IMR-90 (cell line): ENCODE data around the gene SEC61B. TPM values are rescaled to one million over a fixed set of nuclear protein-coding genes. Genes with fewer than 3 reads are reported as not detected.

ENCODE experiments used
- ATAC-seq: fragments of 200-7000 bp; cut with Tn5 transposase; 2 replicates; pipeline ENCODE4 v1.9.1; 2020; ENCODE audit warnings: low read depth, mild to moderate bottlenecking, moderate library complexity
- BruUV-seq: library from RNA; stranded (reverse); fragments of 400-500 nt; replicated peaks from 2 replicates; lab custom pipeline; 2021; lab: Mats Ljungman, UMichigan
- CTCF ChIA-PET: fragments of 300-600 bp; formaldehyde crosslinking; extraction: SDS; loops from one replicate; lab custom pipeline; 2021; ENCODE audit warnings: antibody characterized with exemption; lab: Yijun Ruan, JAX
- POLR2A ChIA-PET: fragments of 300-600 bp; sonication (Branson Sonifier 250); formaldehyde crosslinking; loops from one replicate; lab custom pipeline; 2022; ENCODE audit warnings: antibody characterized with exemption; ENCODE audit not compliant: unreplicated experiment; lab: Charles Lee
- DNase-seq: peaks from one replicate; pipeline ENCODE4 v3.0.0; 2013
- H2AFZ ChIP-seq: replicated peaks from 2 replicates; pipeline ENCODE3; 2013; ENCODE audit warnings: low read length, mild to moderate bottlenecking; ENCODE audit not compliant: poor library complexity
- H2AK5ac ChIP-seq: 2 replicates; pipeline ENCODE4 v1.6.1; 2013; ENCODE audit warnings: low read depth, low read length, inconsistent platforms
- H2AK9ac ChIP-seq: replicated peaks from 2 replicates; pipeline ENCODE3; 2013; ENCODE audit warnings: mild to moderate bottlenecking, low read depth, low read length, moderate library complexity; ENCODE audit not compliant: poor library complexity
- H2BK120ac ChIP-seq: 2 replicates; pipeline ENCODE4 v1.6.1; 2013; ENCODE audit warnings: low read depth, low read length, inconsistent platforms
- H2BK15ac ChIP-seq: 3 replicates; pipeline ENCODE4 v1.6.1; 2013; ENCODE audit warnings: low read depth, low read length, inconsistent platforms
- H2BK20ac ChIP-seq: 2 replicates; pipeline ENCODE4 v1.6.1; 2013; ENCODE audit warnings: low read depth, mild to moderate bottlenecking, inconsistent platforms, low read length, moderate library complexity
- H2BK5ac ChIP-seq: 2 replicates; pipeline ENCODE4 v1.6.1; 2013; ENCODE audit warnings: mild to moderate bottlenecking, low read depth, low read length, inconsistent platforms; ENCODE audit not compliant: poor library complexity, severe bottlenecking
- H3K14ac ChIP-seq: replicated peaks from 2 replicates; pipeline ENCODE4 v1.6.1; 2013; ENCODE audit warnings: low read depth, low read length, inconsistent platforms
- H3K18ac ChIP-seq: 2 replicates; pipeline ENCODE4 v1.6.1; 2013; ENCODE audit warnings: low read depth, low read length, control low read depth
- H3K23ac ChIP-seq: 2 replicates; pipeline ENCODE4 v1.6.1; 2013; ENCODE audit warnings: low read depth, low read length, inconsistent platforms
- H3K27ac ChIP-seq: 2 replicates; pipeline ENCODE4 v1.5.1; 2013; ENCODE audit warnings: mild to moderate bottlenecking, control low read depth, low read length; ENCODE audit not compliant: insufficient read depth
- H3K27me3 ChIP-seq: 2 replicates; pipeline ENCODE4 v1.6.1; 2013; ENCODE audit warnings: low read length; ENCODE audit not compliant: control insufficient read depth, insufficient read depth
- H3K36me3 ChIP-seq: 2 replicates; pipeline ENCODE4 v1.6.1; 2013; ENCODE audit warnings: low read length, mixed read lengths; ENCODE audit not compliant: control insufficient read depth, insufficient read depth
- H3K4ac ChIP-seq: 2 replicates; pipeline ENCODE4 v1.6.1; 2013; ENCODE audit warnings: low read depth, low read length, inconsistent platforms
- H3K4me1 ChIP-seq: 2 replicates; pipeline ENCODE4 v1.6.1; 2013; ENCODE audit warnings: low read length, mixed read lengths; ENCODE audit not compliant: control insufficient read depth, insufficient read depth
- H3K4me2 ChIP-seq: 2 replicates; pipeline ENCODE4 v1.6.1; 2013; ENCODE audit warnings: low read depth, mild to moderate bottlenecking, control low read depth, low read length, moderate library complexity
- H3K4me3 ChIP-seq: 2 replicates; pipeline ENCODE4 v1.5.1; 2013; ENCODE audit warnings: low read depth, mild to moderate bottlenecking, control low read depth, low read length, moderate library complexity; ENCODE audit not compliant: insufficient read depth
- H3K56ac ChIP-seq: 2 replicates; pipeline ENCODE4 v1.6.1; 2013; ENCODE audit warnings: low read length, inconsistent platforms; ENCODE audit not compliant: insufficient read depth; ENCODE audit errors: extremely low read depth
- H3K79me1 ChIP-seq, 2 experiments: 2 replicates each; pipeline ENCODE4 v1.6.1; 2013; ENCODE audit warnings: low read length in 2 of 2, inconsistent platforms in 1 of 2, low read depth in 1 of 2
- H3K9ac ChIP-seq: 2 replicates; pipeline ENCODE4 v1.6.1; 2013; ENCODE audit warnings: low read depth, low read length, control low read depth
- H3K9me1 ChIP-seq: 2 replicates; pipeline ENCODE4 v1.6.1; 2013; ENCODE audit warnings: low read length, inconsistent platforms; ENCODE audit not compliant: insufficient read depth
- H3K9me3 ChIP-seq: 2 replicates; pipeline ENCODE4 v1.6.1; 2013; ENCODE audit warnings: low read length; ENCODE audit not compliant: control insufficient read depth, insufficient read depth
- H4K20me1 ChIP-seq: 2 replicates; pipeline ENCODE4 v1.6.1; 2013; ENCODE audit warnings: low read length, inconsistent platforms; ENCODE audit not compliant: insufficient read depth
- H4K5ac ChIP-seq: 2 replicates; pipeline ENCODE4 v1.6.1; 2013; ENCODE audit warnings: mild to moderate bottlenecking, low read depth, low read length, control low read depth
- H4K8ac ChIP-seq, 2 experiments: 2 replicates each; pipeline ENCODE4 v1.6.1; 2013; ENCODE audit warnings: low read depth in 2 of 2, low read length in 2 of 2, control low read depth in 1 of 2, inconsistent platforms in 1 of 2
- H4K91ac ChIP-seq: 2 replicates; pipeline ENCODE4 v1.6.1; 2013; ENCODE audit warnings: low read depth, low read length, inconsistent platforms; ENCODE audit not compliant: insufficient read depth
- BHLHE40 ChIP-seq: fragments of 150-350 bp; IDR thresholded peaks from 2 replicates; pipeline ENCODE4 v1.6.1; 2016; ENCODE audit warnings: mild to moderate bottlenecking, low read depth, low read length
- CEBPB ChIP-seq: IDR thresholded peaks from 2 replicates; pipeline ENCODE4 v1.6.1; 2012; ENCODE audit warnings: low read depth, low read length, improper control_type of control experiment
- CHD1 ChIP-seq: IDR thresholded peaks from 2 replicates; pipeline ENCODE4 v1.6.1; 2012; ENCODE audit warnings: low read depth, low read length, improper control_type of control experiment
- FOS ChIP-seq: fragments of 150-350 bp; IDR thresholded peaks from 2 replicates; pipeline ENCODE4 v1.6.1; 2016; ENCODE audit warnings: low read depth, low read length
- MAFK ChIP-seq: IDR thresholded peaks from 2 replicates; pipeline ENCODE4 v1.6.1; 2012; ENCODE audit warnings: low read depth, low read length, improper control_type of control experiment
- MAZ ChIP-seq: IDR thresholded peaks from 2 replicates; pipeline ENCODE4 v1.6.1; 2012; ENCODE audit warnings: low read depth, mild to moderate bottlenecking, low read length, improper control_type of control experiment, moderate library complexity, borderline replicate concordance
- MXI1 ChIP-seq: IDR thresholded peaks from 2 replicates; pipeline ENCODE4 v1.6.1; 2012; ENCODE audit warnings: low read depth, mild to moderate bottlenecking, low read length, moderate library complexity, borderline replicate concordance
- NFE2L2 ChIP-seq: fragments of 150-350 bp; IDR thresholded peaks from 2 replicates; pipeline ENCODE4 v1.6.1; 2016; ENCODE audit warnings: low read depth, mild to moderate bottlenecking, low read length
- POLR2A ChIP-seq: IDR thresholded peaks from 2 replicates; pipeline ENCODE4 v1.6.1; 2012; ENCODE audit warnings: mild to moderate bottlenecking, low read depth, low read length
- RAD21 ChIP-seq: IDR thresholded peaks from 2 replicates; pipeline ENCODE4 v1.6.1; 2012; ENCODE audit warnings: low read length, improper control_type of control experiment
- RCOR1 ChIP-seq: IDR thresholded peaks from 2 replicates; pipeline ENCODE4 v1.6.1; 2012; ENCODE audit warnings: mild to moderate bottlenecking, low read length, improper control_type of control experiment; ENCODE audit not compliant: insufficient replicate concordance
- RFX5 ChIP-seq: IDR thresholded peaks from 2 replicates; pipeline ENCODE4 v1.8.0; 2012; ENCODE audit warnings: low read depth, mild to moderate bottlenecking, low read length, moderate library complexity
- SMC3 ChIP-seq: fragments of 150-350 bp; IDR thresholded peaks from 2 replicates; pipeline ENCODE4 v1.6.1; 2016; ENCODE audit warnings: low read depth, mild to moderate bottlenecking, antibody characterized with exemption, low read length, moderate library complexity
- WGBS, 2 experiments: methylation state at CpG; one replicate each; pipeline versions ENCODE4 v1.1.5 to v1.1.7; 2013; ENCODE audit warnings: missing lambda C conversion rate in 2 of 2; ENCODE audit not compliant: insufficient read length in 1 of 2; ENCODE audit errors: extremely low coverage in 2 of 2; 5-methylcytosine and 5-hydroxymethylcytosine counted together
- dilution Hi-C: fragments of 300-500 bp; cut with HindIII; formaldehyde crosslinking; loops from one replicate; pipeline ENCODE4 v1.14.3; 2018; ENCODE audit warnings: low sequenced_read_pairs; ENCODE audit not compliant: unreplicated experiment
- in situ Hi-C: fragments of 300-500 bp; cut with MboI; formaldehyde crosslinking; loops from 3 replicates; pipeline ENCODE4 v1.14.3; 2019; ENCODE audit warnings: low sequenced_read_pairs, inconsistent platforms, mixed read lengths
- intact Hi-C: fragments of 100-400 bp; cut with micrococcal nuclease; formaldehyde crosslinking; loops from 2 replicates; pipeline ENCODE4 v1.10.0; 2022
- polyA plus RNA-seq, 3 experiments: library from polyadenylated mRNA; depleted of rRNA; stranded (reverse); fragments of >200 nt; gene quantifications; 2 replicates each; pipeline ENCODE4 v1.2.3, GENCODE V29; 2012; ENCODE audit warnings: low replicate concordance in 1 of 3
- total RNA-seq: library from RNA; depleted of rRNA; stranded (reverse); fragments of >200 nt; gene quantifications from 2 replicates; pipeline ENCODE4 v1.2.3, GENCODE V29; 2012
- TF ChIP-seq, protein P1 (sequence below): fragments of 150-350 bp; IDR thresholded peaks from 2 replicates; pipeline ENCODE4 v1.6.1; 2016; ENCODE audit warnings: low read depth, mild to moderate bottlenecking, low read length, moderate library complexity, borderline replicate concordance
- TF ChIP-seq, protein P2 (sequence below): conservative IDR thresholded peaks from 2 replicates; pipeline ENCODE4 v1.5.1; 2012; ENCODE audit warnings: mild to moderate bottlenecking, low read depth, low read length, improper control_type of control experiment
- TF ChIP-seq, protein P3 (sequence below): fragments of 150-350 bp; IDR thresholded peaks from 2 replicates; pipeline ENCODE4 v1.6.1; 2017; ENCODE audit warnings: mild to moderate bottlenecking, antibody characterized with exemption, low read length, low read depth

SEC61B gene
- total and polyA plus RNA-seq, 2 of the 4 experiments (the other 2 are of a cell fraction), result 180 to 281 TPM

DNA sequence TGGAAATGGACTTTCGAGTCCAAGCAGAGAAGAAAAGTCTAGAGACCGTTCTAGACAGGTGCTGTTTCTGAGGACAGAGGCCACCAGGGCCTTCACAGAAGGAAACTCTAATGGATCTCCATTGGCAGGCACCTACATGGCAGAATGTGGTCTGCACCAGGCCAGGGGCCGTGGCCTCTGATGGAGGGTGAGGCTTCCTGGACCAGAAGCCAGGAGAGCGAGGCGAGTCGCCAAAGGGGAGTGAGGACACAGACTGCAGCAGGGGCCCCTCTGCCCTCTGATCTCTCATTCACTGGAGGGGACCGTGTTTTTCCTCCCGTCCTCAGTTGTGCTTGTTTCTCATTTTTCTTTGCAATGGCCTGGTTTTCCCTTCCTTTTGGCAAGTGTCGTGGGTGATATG lies 41.4 kb upstream of the SEC61B start:
- no peak overlapping the region for H3K4me3 ChIP-seq
- no peak overlapping the region for H2AFZ ChIP-seq
- H3K23ac ChIP-seq, result no peak overlapping the region
- in situ Hi-C loops (loop anchor here (10.0 to 25.0 kb wide), 4 partner anchors 624 to 1407 kb away; partner anchors contain the start of gene CAVIN4), dilution Hi-C loops (no loop called here), intact Hi-C loops (loop anchor here (5.0 to 10.0 kb wide), 4 partner anchors 84 to 1244 kb away; partner anchors contain the start of gene MSANTD3)
- peaks cover 6% of the 10 kb centered on the region; the same call in 1 of the 2 replicates for H3K9me1 ChIP-seq
- H2BK20ac ChIP-seq, result no peak overlapping the region
- H3K9ac ChIP-seq, result no peak overlapping the region
- no peak overlapping the region for H2AK9ac ChIP-seq
- H3K27ac ChIP-seq, result no peak overlapping the region
- no peak overlapping the region for H3K4ac ChIP-seq
- H3K36me3 ChIP-seq, result no peaks in the 10 kb centered on the region
- no peak overlapping the region for H2BK5ac ChIP-seq
- no peak for ATAC-seq
- H4K5ac ChIP-seq, result no peak overlapping the region
- H3K18ac ChIP-seq, result no peak overlapping the region
- 100% methylated on average over 1 of the region's 9 CpGs; no CpG with 5 or more reads in 1 of the 2 experiments for WGBS, 2 experiments
- no peak overlapping the region for H2AK5ac ChIP-seq
- peaks cover 8% of the 10 kb centered on the region for H3K4me1 ChIP-seq
- no peak overlapping the region for H3K4me2 ChIP-seq
- H4K91ac ChIP-seq, result no peak overlapping the region
- no peak overlapping the region; a peak in 1 of 4 replicates for H4K8ac ChIP-seq
- no peaks in the 10 kb centered on the region for H3K79me1 ChIP-seq
- no peaks in the 10 kb centered on the region for H4K20me1 ChIP-seq
- POLR2A ChIA-PET, result no interaction called here
- H3K14ac ChIP-seq, result no peak overlapping the region
- H3K56ac ChIP-seq, result no peak overlapping the region
- no TSS peak for BruUV-seq
- no peak for TF ChIP-seq RAD21
- TF ChIP-seq, protein P1, sequence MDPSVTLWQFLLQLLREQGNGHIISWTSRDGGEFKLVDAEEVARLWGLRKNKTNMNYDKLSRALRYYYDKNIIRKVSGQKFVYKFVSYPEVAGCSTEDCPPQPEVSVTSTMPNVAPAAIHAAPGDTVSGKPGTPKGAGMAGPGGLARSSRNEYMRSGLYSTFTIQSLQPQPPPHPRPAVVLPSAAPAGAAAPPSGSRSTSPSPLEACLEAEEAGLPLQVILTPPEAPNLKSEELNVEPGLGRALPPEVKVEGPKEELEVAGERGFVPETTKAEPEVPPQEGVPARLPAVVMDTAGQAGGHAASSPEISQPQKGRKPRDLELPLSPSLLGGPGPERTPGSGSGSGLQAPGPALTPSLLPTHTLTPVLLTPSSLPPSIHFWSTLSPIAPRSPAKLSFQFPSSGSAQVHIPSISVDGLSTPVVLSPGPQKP, result no peak
- no peak for TF ChIP-seq NFE2L2
- TF ChIP-seq, protein P2, sequence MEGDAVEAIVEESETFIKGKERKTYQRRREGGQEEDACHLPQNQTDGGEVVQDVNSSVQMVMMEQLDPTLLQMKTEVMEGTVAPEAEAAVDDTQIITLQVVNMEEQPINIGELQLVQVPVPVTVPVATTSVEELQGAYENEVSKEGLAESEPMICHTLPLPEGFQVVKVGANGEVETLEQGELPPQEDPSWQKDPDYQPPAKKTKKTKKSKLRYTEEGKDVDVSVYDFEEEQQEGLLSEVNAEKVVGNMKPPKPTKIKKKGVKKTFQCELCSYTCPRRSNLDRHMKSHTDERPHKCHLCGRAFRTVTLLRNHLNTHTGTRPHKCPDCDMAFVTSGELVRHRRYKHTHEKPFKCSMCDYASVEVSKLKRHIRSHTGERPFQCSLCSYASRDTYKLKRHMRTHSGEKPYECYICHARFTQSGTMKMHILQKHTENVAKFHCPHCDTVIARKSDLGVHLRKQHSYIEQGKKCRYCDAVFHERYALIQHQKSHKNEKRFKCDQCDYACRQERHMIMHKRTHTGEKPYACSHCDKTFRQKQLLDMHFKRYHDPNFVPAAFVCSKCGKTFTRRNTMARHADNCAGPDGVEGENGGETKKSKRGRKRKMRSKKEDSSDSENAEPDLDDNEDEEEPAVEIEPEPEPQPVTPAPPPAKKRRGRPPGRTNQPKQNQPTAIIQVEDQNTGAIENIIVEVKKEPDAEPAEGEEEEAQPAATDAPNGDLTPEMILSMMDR, result no peak
- TF ChIP-seq BHLHE40, result no peak
- TF ChIP-seq RCOR1, result no peak
- no peak for TF ChIP-seq POLR2A
- no peak for TF ChIP-seq SMC3
- TF ChIP-seq FOS, result no peak
- no peak for TF ChIP-seq MAFK
- no peak for TF ChIP-seq MAZ
- TF ChIP-seq, protein P3, sequence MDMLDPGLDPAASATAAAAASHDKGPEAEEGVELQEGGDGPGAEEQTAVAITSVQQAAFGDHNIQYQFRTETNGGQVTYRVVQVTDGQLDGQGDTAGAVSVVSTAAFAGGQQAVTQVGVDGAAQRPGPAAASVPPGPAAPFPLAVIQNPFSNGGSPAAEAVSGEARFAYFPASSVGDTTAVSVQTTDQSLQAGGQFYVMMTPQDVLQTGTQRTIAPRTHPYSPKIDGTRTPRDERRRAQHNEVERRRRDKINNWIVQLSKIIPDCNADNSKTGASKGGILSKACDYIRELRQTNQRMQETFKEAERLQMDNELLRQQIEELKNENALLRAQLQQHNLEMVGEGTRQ, result no peak
- TF ChIP-seq RFX5, result no peak
- TF ChIP-seq MXI1, result no peak
- TF ChIP-seq CHD1, result no peak
- TF ChIP-seq CEBPB, result no peak
- no peak for DNase-seq
- no peaks in the 10 kb centered on the region for H3K27me3 ChIP-seq
- H3K9me3 ChIP-seq, result no peaks in the 10 kb centered on the region
- CTCF ChIA-PET, result interaction anchor here (1.2 kb wide), 1 partner anchor 8 kb away, joined by 4 read pairs; no protein-coding TSS in a partner anchor
- H2BK120ac ChIP-seq, result no peak overlapping the region
- no peak overlapping the region for H2BK15ac ChIP-seq
